Jurkat, Clone E6-1 (cell line): Measurements from ENCODE around the gene PER2.
A peak's percentile ranks its signal among the peaks of the same experiment; 100 is the strongest.
"Not testable (repeated sequence)": the region's sequence is repeated elsewhere in the genome, so short reads cannot be mapped to it uniquely, and the experiment has no call there.

Experiments used
- DNase-seq: peaks from one replicate; pipeline ENCODE4 v3.0.0-alpha.2; 2011; ENCODE audit warnings: low read depth, low spot score
- H3K4me3 ChIP-seq: 2 replicates; pipeline ENCODE4 v1.5.1; 2011; ENCODE audit warnings: mild to moderate bottlenecking, low read length, control low read depth, moderate library complexity

Gene PER2

GRCh38 chr2:238313289-238313990, 25.0 kb upstream of the PER2 start:
- DNase-seq = peak; percentile 50
- H3K4me3 ChIP-seq = no peak overlapping the region

GRCh38 chr2:238310721-238311120, 22.3 kb upstream of the PER2 start:
- not testable (repeated sequence) for DNase-seq

GRCh38 chr2:238308177-238308576, 19.8 kb upstream of the PER2 start:
- H3K4me3 ChIP-seq = no peak overlapping the region
- no peak for DNase-seq

More at GRCh38 chr2:238310721-238311120, 22.3 kb upstream of the PER2 start:
- not testable (repeated sequence) for H3K4me3 ChIP-seq

GRCh38 chr2:238306672-238306998, 18.2 kb upstream of the PER2 start:
- H3K4me3 ChIP-seq = no peak overlapping the region
- no peak for DNase-seq

- no peak overlapping the region for H3K4me3 ChIP-seq
- no peak for DNase-seq
Observed at GRCh38 chr2:238305965-238306671, 17.7 kb upstream of the PER2 start.

GRCh38 chr2:238305092-238305862, 16.9 kb upstream of the PER2 start:
- DNase-seq = no peak
- H3K4me3 ChIP-seq = no peak overlapping the region

GRCh38 chr2:238304116-238304515, 15.7 kb upstream of the PER2 start:
- H3K4me3 ChIP-seq = no peak overlapping the region
- no peak for DNase-seq

GRCh38 chr2:238302751-238303150, 14.3 kb upstream of the PER2 start:
- no peak for DNase-seq

GRCh38 chr2:238302087-238302486, 13.7 kb upstream of the PER2 start:
- H3K4me3 ChIP-seq = no peak overlapping the region
- DNase-seq = no peak

More at GRCh38 chr2:238302751-238303150, 14.3 kb upstream of the PER2 start:
- no peak overlapping the region for H3K4me3 ChIP-seq

GRCh38 chr2:238299803-238300202, 11.4 kb upstream of the PER2 start:
- H3K4me3 ChIP-seq = no peak overlapping the region
- DNase-seq = no peak

GRCh38 chr2:238296638-238297457, 8.4 kb upstream of the PER2 start:
- no peak overlapping the region for H3K4me3 ChIP-seq
- no peak for DNase-seq

- no peak for DNase-seq
- H3K4me3 ChIP-seq = no peak overlapping the region
Observed at GRCh38 chr2:238295144-238296112, 7.0 kb upstream of the PER2 start.

GRCh38 chr2:238294393-238295143, 6.2 kb upstream of the PER2 start:
- DNase-seq = no peak
- no peak overlapping the region for H3K4me3 ChIP-seq

- H3K4me3 ChIP-seq = no peak overlapping the region
Observed at GRCh38 chr2:238294046-238294392, 5.6 kb upstream of the PER2 start.

GRCh38 chr2:238291550-238292281, 3.3 kb upstream of the PER2 start:
- DNase-seq = no peak
- no peak overlapping the region for H3K4me3 ChIP-seq

More at GRCh38 chr2:238294046-238294392, 5.6 kb upstream of the PER2 start:
- DNase-seq = no peak

GRCh38 chr2:238290715-238291549, 2.5 kb upstream of the PER2 start:
- no peak overlapping the region for H3K4me3 ChIP-seq
- DNase-seq = no peak
